Endothelial cell of umbilical vein (primary cell): ENCODE data around the gene RAB31. TPM values are rescaled to one million over a fixed set of nuclear protein-coding genes. Genes with fewer than 3 reads are reported as not detected.

Source experiments
- BruUV-seq: library from RNA; stranded (reverse); fragments of 400-500 nt; replicated peaks from 2 replicates; lab custom pipeline; 2021; lab: Mats Ljungman, UMichigan
- CTCF ChIA-PET: fragments of 300-600, 350-600 bp; sonication (Branson Sonifier 250); formaldehyde crosslinking; loops from one replicate; lab custom pipeline; 2021; ENCODE audit warnings: antibody characterized with exemption, inconsistent platforms; lab: Charles Lee
- POLR2A ChIA-PET: fragments of 300-600, 350-600 bp; sonication (Branson Sonifier 250); formaldehyde crosslinking; loops from one replicate; lab custom pipeline; 2021; ENCODE audit warnings: antibody characterized with exemption, inconsistent platforms; lab: Charles Lee
- DNase-seq: peaks from one replicate; pipeline ENCODE4 v3.0.0-alpha.2; 2011; ENCODE audit warnings: low read depth, low spot score
- FAIRE-seq: peaks from 2 replicates; lab custom pipeline; 2011; peaks lifted over from hg19 to GRCh38; lab: Jason Lieb, UNC
- H2AFZ ChIP-seq: 2 replicates; pipeline ENCODE4 v1.6.0; 2012; ENCODE audit warnings: low read depth, low read length, control low read depth, inconsistent platforms
- H3K27ac ChIP-seq: 2 replicates; pipeline ENCODE4 v1.5.1; 2011; ENCODE audit warnings: low read depth, mild to moderate bottlenecking, control low read depth, low read length, moderate library complexity; ENCODE audit not compliant: insufficient read depth
- H3K27me3 ChIP-seq, 2 experiments: 2 replicates each; pipeline versions ENCODE4 v1.6.0 to v1.6.1; 2011; ENCODE audit warnings: low read length in 2 of 2, mixed read lengths in 1 of 2; ENCODE audit not compliant: control insufficient read depth in 2 of 2, insufficient read depth in 2 of 2
- H3K36me3 ChIP-seq, 2 experiments: 2 replicates in 1 of 2; 3 replicates in 1 of 2; pipeline ENCODE4 v1.5.1; 2011; ENCODE audit warnings: low read length in 2 of 2, mild to moderate bottlenecking in 1 of 2, moderate library complexity in 1 of 2; ENCODE audit not compliant: control insufficient read depth in 2 of 2, insufficient read depth in 2 of 2; ENCODE audit errors: extremely low read depth in 1 of 2
- H3K4me1 ChIP-seq: 3 replicates; pipeline ENCODE4 v1.5.1; 2011; ENCODE audit warnings: mild to moderate bottlenecking, low read length; ENCODE audit not compliant: control insufficient read depth, insufficient read depth; ENCODE audit errors: extremely low read depth
- H3K4me2 ChIP-seq: 2 replicates; pipeline ENCODE4 v1.6.1; 2011; ENCODE audit warnings: low read length, control low read depth, mixed read lengths; ENCODE audit not compliant: insufficient read depth
- H3K4me3 ChIP-seq, 3 experiments: fragments of 200-600 bp in 1 of 3; sonication (generic), shearing (Covaris generic) in 1 of 3; replicated peaks in 1 of 3; 2 replicates each; pipeline ENCODE4 v1.5.1; 2011 to 2016; ENCODE audit warnings: control low read depth in 3 of 3, low read length in 3 of 3, mild to moderate bottlenecking in 2 of 3, inconsistent platforms in 1 of 3, low read depth in 1 of 3, moderate library complexity in 1 of 3; ENCODE audit not compliant: insufficient read depth in 1 of 3
- H3K79me2 ChIP-seq: 2 replicates; pipeline ENCODE4 v1.6.0; 2012; ENCODE audit warnings: low read length, inconsistent platforms; ENCODE audit not compliant: control insufficient read depth, insufficient read depth
- H3K9ac ChIP-seq: replicated peaks from 2 replicates; pipeline ENCODE3; 2011; ENCODE audit warnings: low read length, control low read depth; ENCODE audit not compliant: insufficient read depth; ENCODE audit errors: extremely low read depth
- H3K9me1 ChIP-seq: replicated peaks from 3 replicates; pipeline ENCODE4 v1.6.0; 2011; ENCODE audit warnings: mild to moderate bottlenecking, low read length; ENCODE audit not compliant: control insufficient read depth, insufficient read depth; ENCODE audit errors: extremely low read depth
- H3K9me3 ChIP-seq: replicated peaks from 2 replicates; pipeline ENCODE4 v1.5.1; 2012; ENCODE audit warnings: low read length, inconsistent platforms; ENCODE audit not compliant: control insufficient read depth, insufficient read depth
- H4K20me1 ChIP-seq: replicated peaks from 2 replicates; pipeline ENCODE3; 2011; ENCODE audit warnings: mild to moderate bottlenecking, low read length; ENCODE audit not compliant: control insufficient read depth, insufficient read depth; ENCODE audit errors: extremely low read depth
- EZH2 ChIP-seq: IDR thresholded peaks from 2 replicates; pipeline ENCODE4 v1.6.1; 2012; ENCODE audit warnings: borderline replicate concordance, low read depth, mild to moderate bottlenecking, moderate library complexity, low read length, inconsistent platforms; ENCODE audit not compliant: severe bottlenecking
- FOS ChIP-seq: IDR thresholded peaks from 2 replicates; pipeline ENCODE4 v1.6.1; 2011; ENCODE audit warnings: mild to moderate bottlenecking, low read length, moderate library complexity, borderline replicate concordance; ENCODE audit not compliant: insufficient read depth
- GATA2 ChIP-seq: IDR thresholded peaks from 2 replicates; pipeline ENCODE4 v1.7.0; 2011; ENCODE audit warnings: low read depth, mild to moderate bottlenecking, moderate library complexity, mixed read lengths, low read length; ENCODE audit not compliant: insufficient read length, insufficient read depth
- JUN ChIP-seq: IDR thresholded peaks from 2 replicates; pipeline ENCODE4 v1.6.1; 2011; ENCODE audit warnings: borderline replicate concordance, low read depth; ENCODE audit not compliant: insufficient read length, insufficient read depth
- MAX ChIP-seq: IDR thresholded peaks from 2 replicates; pipeline ENCODE4 v1.6.1; 2011; ENCODE audit not compliant: insufficient read depth, insufficient read length
- MYC ChIP-seq: IDR thresholded peaks from one replicate; pipeline ENCODE4 v1.6.1; 2011; ENCODE audit warnings: mild to moderate bottlenecking, low read depth, low read length
- POLR2A ChIP-seq: IDR thresholded peaks from 2 replicates; pipeline ENCODE4 v1.6.1; 2012; ENCODE audit warnings: low read depth, mild to moderate bottlenecking, control low read depth, low read length
- POLR2AphosphoS5 ChIP-seq: IDR thresholded peaks from 2 replicates; pipeline ENCODE4 v1.6.1; 2012; ENCODE audit warnings: low read depth, mild to moderate bottlenecking, control low read depth, low read length, moderate library complexity; ENCODE audit not compliant: insufficient read depth
- dilution Hi-C: fragments of 300-500 bp; cut with MboI; formaldehyde crosslinking; loops from one replicate; pipeline ENCODE4 v1.15.0; 2019; ENCODE audit warnings: low sequenced_read_pairs; ENCODE audit not compliant: extremely low pct_ligation_motif_present
- intact Hi-C: fragments of 100-400 bp; cut with micrococcal nuclease; formaldehyde crosslinking; loops from one replicate; pipeline ENCODE4 v1.10.0; 2022
- polyA plus RNA-seq, 4 experiments: library from polyadenylated mRNA; depleted of rRNA in 3 of 4; stranded (reverse) in 3 of 4; unstranded in 1 of 4; fragments of >200 nt; gene quantifications; 2 replicates each; pipeline versions ENCODE4 v1.2.1 to v1.2.3, GENCODE V29; 2011 to 2012; ENCODE audit warnings: missing spikeins in 1 of 4
- total RNA-seq: library from RNA; stranded (reverse); gene quantifications from 2 replicates; pipeline ENCODE4 v1.2.3, GENCODE V29; 2021
- TF ChIP-seq, protein P1 (sequence below), 2 donors: IDR thresholded peaks; 1 replicate in 1 of 2; 2 replicates in 1 of 2; pipeline ENCODE4 v1.5.1; 2011; ENCODE audit warnings: low read length in 2 of 2, mild to moderate bottlenecking in 2 of 2, moderate library complexity in 2 of 2, control low read depth in 1 of 2, inconsistent platforms in 1 of 2, low read depth in 1 of 2; ENCODE audit not compliant: insufficient read depth in 1 of 2; ENCODE audit errors: extremely low read depth in 1 of 2

The RAB31 gene
- total and polyA plus RNA-seq, 2 donors (not counting 3 experiments of a cell fraction or from before 2014, with no cell fraction given), result 30.5 TPM

GRCh38 chr18:9753846-9754245 is 45.7 kb downstream of the RAB31 start:
- no peak overlapping the region for H3K4me3 ChIP-seq
- H3K4me2 ChIP-seq, result no peak overlapping the region
- no peak overlapping the region for H3K27ac ChIP-seq
- H3K9me3 ChIP-seq, result no peaks in the 10 kb centered on the region
- FAIRE-seq (no peak), DNase-seq (no peak)
- intact Hi-C loops, result loop anchor here (2.0 kb wide), 1 partner anchor 37 kb away; no protein-coding TSS in a partner anchor
- H3K27me3 ChIP-seq, result no peaks in the 10 kb centered on the region
- H3K4me1 ChIP-seq, result peaks cover 15% of the 10 kb centered on the region
- H3K36me3 ChIP-seq, result no peaks in the 10 kb centered on the region
- H3K9ac ChIP-seq, result no peak overlapping the region
- CTCF ChIA-PET, result no interaction called here
- H3K79me2 ChIP-seq, result peaks cover 2% of the 10 kb centered on the region
- dilution Hi-C loops, result no loop called here
- POLR2A ChIA-PET, result no interaction called here
- H3K9me1 ChIP-seq, result no peaks in the 10 kb centered on the region
- BruUV-seq, result no TSS peak
- no peak overlapping the region for H2AFZ ChIP-seq
- TF ChIP-seq MYC (no peak), POLR2AphosphoS5 (no peak), JUN (no peak), POLR2A (no peak), MAX (no peak), EZH2 (no peak), FOS (no peak), GATA2 (no peak)
- TF ChIP-seq, protein P1, sequence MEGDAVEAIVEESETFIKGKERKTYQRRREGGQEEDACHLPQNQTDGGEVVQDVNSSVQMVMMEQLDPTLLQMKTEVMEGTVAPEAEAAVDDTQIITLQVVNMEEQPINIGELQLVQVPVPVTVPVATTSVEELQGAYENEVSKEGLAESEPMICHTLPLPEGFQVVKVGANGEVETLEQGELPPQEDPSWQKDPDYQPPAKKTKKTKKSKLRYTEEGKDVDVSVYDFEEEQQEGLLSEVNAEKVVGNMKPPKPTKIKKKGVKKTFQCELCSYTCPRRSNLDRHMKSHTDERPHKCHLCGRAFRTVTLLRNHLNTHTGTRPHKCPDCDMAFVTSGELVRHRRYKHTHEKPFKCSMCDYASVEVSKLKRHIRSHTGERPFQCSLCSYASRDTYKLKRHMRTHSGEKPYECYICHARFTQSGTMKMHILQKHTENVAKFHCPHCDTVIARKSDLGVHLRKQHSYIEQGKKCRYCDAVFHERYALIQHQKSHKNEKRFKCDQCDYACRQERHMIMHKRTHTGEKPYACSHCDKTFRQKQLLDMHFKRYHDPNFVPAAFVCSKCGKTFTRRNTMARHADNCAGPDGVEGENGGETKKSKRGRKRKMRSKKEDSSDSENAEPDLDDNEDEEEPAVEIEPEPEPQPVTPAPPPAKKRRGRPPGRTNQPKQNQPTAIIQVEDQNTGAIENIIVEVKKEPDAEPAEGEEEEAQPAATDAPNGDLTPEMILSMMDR (IDR thresholded peaks at IDR 0.05; ENCODE audit: extremely low read depth in 1 of 2, insufficient read depth in 1 of 2, low read depth in 1 of 2, low read length in 2 of 2), result no peak
- H4K20me1 ChIP-seq, result no peaks in the 10 kb centered on the region
